Epidermal melanocyte (primary cell): ENCODE data around the gene TEF.
A peak's percentile ranks its signal among the peaks of the same experiment; 100 is the strongest.

Source experiments
- DNase-seq: peaks from one replicate; pipeline ENCODE4 v3.0.0; 2011; ENCODE audit warnings: low spot score; ENCODE audit not compliant: insufficient read length

Gene TEF

DNA sequence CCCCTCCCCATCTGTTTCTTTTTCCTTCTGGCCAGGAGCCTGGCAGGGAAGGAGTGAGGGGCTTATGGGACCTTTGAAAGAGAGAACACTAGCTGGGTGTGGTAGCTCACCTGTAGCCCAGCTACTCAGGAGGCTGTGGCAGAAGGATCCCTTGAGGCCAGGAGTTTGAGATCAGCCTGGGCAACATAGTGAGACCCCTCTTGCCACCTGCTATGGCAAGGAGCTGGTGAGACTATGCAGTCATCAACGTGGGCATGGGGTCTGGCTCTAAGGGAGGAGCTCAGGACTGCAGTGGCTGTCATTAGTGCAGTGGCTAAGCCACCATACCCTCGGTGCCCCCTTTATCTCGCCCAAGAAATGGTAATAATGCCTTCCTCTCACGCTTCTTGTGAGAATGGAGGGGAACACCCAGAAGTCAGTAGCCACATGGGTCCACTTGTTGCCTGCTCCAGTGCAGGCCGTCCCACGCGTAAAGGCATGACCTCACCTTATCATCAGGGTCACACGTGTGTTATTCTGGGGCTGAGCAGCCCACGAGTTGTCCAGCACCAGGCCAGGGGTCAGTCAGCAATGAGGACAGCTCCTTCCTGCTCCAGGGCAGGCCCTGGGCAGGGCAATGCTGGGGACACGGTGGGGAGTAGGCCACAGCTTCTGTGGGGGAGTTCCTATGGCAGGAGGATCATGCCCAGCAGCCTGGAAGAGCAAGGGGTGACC is 27.7 kb upstream of the TEF start:
- no peak for DNase-seq

DNA sequence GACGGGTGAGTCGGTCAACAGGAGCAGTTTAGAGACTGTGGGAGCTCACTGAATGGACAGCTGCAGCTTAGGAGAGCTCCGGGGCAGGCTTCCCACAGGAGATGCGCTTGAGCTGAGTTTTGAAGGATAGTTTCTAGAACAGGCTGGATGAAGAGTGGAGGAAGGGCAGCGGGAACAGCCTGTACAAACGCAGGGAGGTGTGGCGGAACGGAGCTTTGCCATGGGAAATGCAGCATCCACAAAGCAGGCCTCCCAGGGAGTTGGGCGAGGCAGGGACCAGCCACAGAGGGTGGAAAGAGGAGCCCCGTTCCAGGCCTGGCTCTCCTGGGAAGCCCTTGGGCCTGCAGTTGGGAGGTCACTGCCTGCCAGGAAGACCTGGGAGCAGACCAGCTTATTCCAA is 26.8 kb upstream of the TEF start:
- no peak for DNase-seq

DNA sequence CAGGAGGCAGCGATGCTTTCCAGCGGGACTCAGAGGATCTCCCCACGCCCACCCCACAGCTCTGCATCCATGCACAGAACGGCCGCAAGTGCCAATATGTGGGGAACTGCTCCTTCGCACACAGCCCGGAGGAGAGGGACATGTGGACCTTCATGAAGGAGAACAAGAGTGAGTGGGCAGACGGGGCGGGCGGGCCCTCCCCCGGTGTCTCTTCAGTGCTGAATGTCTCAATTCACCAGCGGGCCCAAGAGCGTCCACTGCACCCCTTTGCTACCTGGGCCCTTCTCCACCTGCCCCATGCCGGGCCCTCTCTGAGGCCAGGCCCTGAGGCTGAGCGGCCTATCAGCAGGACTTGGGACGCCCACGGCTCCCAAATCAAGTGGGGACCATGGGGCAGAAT is 25.8 kb upstream of the TEF start:
- DNase-seq, result no peak

DNA sequence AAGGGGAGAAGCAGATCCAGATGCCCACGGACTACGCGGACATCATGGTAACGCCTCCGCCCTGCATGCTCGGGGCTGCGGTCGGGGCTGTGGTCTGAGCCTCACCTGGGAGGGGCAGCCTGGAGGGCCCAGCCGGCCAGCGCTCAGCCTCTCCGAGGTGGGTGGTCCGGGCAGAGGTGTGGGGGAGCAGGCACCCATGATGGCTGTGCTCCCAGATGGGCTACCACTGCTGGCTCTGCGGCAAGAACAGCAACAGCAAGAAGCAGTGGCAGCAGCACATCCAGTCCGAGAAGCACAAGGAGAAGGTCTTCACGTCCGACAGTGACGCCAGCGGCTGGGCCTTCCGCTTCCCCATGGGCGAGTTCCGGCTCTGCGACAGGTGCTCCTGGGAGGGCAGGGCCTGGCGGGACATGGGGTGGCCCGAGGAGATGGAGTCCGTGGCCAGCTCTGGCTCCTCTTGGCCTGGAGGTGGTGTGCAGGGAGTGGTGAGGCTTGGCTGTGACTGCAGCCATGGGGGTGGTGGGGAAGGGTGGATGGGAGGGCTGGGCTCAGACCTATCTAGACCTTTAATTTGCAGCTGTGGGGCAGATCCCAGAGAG is 25.2 kb upstream of the TEF start:
- no peak for DNase-seq

DNA sequence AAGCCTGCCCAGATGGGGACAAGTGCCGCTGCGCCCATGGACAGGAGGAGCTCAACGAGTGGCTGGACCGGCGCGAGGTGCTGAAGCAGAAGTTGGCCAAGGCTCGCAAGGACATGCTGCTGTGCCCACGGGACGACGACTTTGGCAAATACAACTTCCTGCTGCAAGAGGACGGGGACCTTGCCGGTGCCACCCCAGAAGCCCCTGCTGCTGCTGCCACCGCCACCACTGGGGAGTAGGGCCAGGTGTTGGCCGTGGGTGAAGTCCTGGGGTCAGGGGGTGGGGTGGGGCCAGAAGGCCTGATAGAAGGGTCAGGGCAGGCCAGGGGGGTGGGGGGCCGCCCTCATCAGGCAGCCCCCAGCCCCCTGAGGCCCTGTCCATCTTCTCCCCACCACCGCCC is 24.6 kb upstream of the TEF start:
- no peak for DNase-seq

DNA sequence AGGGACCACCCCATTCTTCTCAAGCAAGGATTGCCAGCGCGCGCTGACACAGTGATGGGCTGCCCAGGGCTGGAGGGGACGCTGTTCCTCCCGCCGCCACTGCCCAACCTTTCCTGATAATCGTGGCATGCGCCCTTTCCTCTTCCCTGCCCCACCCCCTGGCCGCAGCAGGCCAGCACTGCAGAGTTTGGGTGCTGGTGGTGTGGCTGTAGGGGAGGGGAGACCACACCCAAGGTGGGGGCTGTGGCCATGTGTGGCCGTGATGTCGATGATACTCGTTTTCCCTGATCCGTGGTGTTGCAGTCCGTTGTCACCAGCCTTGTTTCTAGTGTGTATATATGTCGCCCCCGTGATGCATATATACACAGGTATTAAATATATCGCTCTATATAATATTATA is 22.8 kb upstream of the TEF start:
- no peak for DNase-seq

DNA sequence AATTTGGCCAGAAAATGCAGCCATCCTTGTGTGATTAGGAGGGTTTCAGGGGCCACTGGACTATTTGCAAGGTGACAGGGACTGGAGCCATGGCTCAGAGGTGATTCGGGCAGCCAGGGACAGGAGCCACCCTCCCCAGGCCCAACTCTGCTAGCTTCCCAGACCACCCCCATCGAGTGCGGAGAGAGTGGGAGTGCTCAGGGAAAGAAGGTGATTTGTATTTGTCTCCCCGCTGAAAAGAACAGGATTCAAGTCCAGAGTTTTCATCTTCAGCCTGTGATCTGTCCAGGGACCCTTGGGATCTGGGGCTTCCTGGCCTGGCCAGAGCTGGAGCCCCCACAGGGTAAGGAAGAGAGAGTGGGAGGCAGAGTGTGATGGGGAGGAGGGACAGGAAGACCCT is 22.4 kb upstream of the TEF start:
- peak; percentile 13 for DNase-seq

DNA sequence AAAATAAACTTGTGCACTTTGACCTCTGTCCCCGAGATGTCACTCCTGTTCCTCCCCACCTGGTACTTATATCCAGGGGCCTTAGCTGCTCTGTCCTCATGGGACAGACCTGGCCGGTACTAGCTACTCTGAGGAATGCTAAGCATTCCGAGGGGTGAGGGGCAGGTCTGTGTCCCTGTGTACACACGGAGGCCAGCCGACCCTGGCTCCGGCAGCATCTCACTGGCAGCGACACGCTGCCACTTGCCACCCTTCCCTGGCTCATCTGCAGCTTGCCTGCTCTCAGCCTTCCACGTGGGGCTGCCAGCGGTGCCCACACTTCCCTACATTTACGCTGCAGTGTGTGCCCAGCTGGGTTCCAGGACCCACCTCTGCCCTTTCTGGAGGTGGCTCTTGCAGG is 21.6 kb upstream of the TEF start:
- peak; percentile 5 for DNase-seq

DNA sequence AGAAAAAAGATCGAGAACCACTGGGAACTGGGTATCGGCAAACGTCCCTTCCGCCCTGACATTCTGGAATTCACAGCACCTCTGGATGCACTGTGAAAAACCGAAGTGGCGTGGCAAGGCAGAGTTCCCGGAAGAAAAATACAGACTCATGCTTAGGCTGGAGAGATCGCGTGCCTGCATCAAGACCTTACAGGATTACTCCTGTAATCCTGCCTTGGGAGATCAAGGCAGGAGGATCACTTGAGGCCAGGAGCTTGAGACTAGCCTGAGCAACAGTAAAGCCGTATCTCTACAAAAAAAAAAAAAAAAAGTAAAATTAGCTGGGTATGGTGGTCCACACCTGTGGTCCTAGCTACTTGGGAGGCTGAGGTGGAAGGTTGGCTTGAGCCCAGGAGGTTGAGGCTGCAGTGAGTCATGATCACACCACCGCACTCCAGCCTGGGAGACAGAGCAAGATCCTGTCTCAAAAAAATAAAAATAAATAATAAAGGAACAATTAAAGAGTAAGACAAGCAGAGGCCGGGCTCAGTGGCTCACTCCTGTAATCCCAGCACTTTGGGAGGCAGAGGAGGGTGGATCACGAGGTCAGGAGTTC is 19.9 kb upstream of the TEF start:
- DNase-seq, result no peak

DNA sequence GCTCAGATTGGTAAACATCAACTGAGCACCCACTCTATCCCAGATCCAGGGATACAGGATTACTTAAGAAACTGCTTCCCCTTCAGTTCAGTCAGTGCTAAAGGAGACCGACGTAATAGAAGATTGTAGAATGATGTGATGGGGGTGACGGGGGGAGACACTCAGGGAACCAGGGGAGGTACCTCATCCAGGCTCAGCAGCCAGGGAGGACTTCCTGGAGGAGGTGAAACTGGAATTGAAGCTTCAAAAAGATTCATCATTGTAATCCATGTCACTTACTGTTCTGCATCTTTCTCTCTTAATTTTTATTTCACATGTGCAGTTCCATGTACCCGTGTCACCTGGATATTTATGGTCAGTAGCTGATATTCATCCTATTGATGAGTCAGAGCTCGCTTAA is 19.1 kb upstream of the TEF start:
- no peak for DNase-seq

DNA sequence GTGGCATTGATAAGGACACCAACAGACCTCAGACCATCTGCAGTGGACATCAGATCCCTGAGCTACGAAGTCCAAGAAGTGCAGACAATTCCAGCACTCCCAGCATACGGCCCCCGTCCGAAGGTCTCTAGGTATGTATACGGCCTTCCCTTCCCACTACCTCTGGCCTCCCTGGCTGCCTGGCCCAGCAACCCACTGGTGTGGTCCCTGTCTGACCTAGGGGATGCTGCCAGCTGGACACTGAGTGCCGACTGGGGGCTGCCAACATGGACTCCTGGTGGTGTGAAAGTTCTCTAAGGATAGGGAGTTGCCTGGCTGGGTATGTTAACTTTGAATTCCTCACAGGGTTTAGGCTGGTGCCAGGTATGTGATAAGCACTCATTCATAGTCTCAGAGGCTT is 17.5 kb upstream of the TEF start:
- no peak for DNase-seq

DNA sequence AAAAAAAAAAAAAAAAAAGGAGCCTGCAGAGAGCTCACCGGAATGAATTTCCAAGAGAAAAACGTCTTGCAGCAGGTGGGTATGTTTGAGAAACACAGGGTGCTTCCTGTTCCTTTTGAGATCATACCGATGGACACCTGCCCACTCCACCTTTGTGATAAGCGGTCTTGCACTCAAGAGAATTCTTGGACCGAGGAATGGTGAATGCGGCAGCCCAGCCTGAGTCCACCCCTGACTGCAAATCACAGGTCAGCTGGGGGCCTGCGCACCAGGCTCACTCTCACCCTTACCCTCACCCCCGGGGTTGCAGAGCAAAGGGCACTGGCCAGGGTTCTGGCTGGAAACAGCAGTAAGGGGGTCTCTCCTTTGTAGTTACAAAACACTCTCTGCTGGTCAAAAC is 16.8 kb upstream of the TEF start:
- DNase-seq, result no peak

DNA sequence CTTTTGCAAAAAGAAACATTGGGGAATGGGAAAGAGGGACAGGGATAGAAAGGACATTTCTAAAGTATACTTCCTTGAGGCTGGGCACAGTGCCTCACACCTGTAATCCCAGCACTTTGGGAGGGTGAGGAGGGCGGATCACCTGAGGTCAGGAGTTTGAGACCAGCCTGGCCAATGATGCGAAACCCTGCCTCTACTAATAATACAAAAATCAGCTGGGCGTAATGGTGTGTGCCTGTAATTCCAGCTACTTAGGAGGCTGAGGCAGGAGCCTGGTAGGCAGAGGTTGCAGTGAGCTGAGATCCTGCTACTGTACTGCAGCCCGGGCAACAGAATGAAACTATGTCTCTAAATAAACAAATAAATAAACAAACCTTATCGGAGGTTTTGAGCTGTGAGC is 16.3 kb upstream of the TEF start:
- DNase-seq, result no peak

DNA sequence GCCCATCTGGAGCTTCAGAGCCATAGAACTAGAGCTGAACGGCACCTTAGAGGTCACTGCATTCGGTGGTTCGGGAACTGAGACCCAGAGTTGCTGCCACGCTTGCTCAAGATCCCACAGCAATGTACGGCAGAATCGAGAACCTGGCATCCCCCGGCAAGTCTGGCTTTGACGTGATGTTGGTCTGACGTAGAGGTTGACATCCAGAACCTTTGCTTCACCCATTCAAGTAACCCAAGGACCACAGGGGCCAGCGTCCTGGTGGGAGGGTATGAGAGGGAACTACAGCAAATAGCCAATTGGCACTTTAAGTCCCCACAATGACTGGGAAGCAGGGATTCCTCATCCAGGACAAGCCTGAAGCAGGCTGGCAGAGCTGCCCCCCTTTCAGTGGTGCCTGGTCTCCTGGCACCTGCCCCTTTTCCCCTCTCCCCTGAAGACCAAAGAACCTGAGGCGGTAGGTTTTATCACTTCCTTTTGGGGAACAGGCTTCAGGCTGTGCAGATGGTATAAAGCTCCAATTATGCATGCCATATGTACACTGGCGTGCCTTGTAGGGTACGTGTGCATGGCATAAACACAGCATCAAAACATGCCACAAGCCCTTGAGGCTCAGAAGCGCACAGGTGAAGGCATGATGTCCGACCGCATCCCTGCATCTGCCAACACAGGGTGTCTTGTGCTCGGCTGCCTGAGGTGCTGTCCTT is 15.3 kb upstream of the TEF start:
- no peak for DNase-seq

DNA sequence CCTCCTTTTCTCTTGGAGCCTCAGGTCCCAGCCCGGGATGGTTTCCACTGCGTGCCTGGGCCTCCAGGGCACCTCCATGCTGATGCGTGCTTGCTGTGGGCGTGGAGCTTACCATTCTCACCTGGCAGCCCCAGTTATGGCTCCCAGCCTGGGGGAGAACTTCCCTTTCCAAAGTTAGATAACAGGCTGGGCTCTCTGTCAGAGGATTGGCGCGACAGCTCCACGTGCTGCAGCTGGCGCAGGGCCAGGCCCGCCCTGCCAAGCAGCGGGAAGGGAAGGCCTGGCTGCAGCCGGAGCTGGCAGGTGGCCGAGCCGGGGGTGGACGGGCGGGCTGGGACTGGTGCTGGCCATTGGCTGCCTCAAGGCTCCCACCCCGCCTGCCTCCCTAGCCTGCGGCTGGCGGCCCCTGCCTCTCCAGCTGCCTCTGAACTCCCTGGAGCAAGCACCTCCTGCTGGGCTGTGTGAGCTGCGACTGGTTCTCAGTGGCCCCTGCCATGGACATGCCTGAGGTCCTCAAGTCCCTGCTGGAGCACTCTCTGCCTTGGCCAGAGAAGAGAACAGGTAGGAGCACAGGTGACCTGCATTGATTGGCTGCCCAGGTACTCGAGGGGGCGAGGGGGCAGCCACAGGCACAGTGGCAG is 14.6 kb upstream of the TEF start:
- DNase-seq, result peak; percentile 91

DNA sequence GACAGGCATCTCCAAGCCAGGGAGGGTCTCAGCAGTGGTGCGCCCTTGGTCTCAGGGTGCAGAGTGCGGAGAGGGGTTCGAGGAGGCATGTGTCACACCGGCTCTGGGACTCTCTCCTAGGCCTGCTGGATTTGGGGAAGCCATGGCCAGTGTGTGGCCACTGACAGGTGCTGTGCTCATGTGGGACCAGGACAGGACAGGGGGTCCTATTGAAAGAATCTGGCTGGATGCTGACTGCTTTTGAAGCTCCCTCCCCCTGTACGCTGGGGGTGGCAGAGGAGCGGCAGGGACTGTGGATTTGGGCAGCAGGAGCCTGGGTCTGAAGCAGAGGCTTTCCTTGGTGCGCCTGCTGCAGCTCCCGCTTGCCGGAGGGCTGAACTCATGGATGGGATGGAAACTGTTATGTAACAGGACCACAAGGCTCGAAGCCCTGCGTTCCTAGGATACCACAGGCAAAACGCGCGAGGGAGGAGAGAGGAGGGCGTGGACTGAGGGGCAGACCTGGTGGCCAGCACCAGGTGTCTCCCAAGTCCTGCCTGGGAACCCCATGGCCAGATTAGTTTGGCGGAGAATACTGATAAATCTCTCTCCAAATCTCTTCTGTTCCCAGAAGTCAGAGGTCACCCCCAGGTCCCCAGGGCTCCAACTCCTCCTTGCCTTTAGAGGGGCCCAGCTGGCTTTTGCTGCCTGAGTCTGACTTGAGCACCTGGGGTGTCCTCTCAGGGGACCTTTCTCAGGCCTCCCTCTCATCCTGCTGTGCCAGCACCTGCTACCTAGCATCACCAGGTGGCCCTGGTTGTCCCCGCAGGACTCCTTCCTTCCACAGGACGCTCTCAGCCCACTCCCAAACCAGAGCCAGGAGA is 13.8 kb upstream of the TEF start:
- DNase-seq, result no peak

DNA sequence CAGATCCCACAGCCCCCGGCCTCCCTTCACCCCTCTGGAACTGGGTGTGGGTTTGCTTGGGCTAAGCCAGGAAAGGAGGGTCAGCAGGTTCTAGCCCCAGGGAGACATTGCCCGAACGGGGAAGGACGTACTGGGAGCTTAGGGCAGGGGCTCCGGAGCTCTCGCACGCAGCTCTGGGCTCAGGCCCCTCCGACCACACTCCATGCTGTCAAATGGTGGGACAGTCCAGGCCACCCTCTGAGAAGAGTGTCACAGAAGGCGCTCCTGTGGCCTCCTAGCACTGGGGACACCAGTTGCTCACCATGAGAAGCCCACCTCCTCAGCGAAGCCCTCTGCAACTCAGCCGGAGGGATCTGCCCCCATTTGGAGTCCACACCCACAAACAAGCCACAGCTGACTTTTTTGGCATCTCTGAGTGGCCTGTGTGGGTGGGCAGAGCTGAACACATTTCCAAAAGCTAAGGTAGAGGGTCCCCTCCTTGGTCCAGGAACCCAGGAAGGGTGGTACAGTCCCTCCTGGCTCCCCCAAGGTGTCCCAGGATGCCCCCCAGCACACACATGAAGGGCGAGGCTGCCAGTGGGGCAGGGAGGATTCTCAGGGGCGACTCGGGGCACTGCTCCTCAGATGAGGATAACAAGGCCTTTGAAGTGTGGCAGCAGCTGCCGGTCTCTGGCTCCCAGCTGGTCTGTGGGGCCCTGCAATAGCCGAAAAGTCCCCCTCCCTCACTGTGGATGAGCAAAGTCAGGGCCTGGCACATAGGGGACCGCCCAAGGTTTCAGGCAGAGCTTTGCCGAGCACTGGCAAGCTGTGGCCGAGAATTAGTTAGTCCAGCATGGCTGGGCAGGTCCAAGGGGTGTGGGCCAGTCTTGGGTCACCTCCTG is 13.0 kb upstream of the TEF start:
- DNase-seq, result no peak

DNA sequence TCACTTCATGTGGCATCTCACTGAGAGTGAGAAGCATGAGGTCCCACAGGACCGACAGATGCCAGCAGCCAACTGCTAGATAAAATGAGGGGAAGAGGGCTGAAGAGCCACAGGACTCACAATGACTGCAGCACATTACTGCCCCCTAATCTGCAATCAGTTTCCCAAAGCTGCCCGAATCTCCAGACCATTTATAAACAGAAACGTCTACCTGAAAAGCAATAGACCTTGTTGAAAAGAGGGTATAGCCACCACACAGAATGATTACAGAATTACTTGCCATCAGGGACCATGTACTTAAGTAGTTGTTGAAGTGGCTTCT is 12.4 kb upstream of the TEF start:
- DNase-seq, result no peak

DNA sequence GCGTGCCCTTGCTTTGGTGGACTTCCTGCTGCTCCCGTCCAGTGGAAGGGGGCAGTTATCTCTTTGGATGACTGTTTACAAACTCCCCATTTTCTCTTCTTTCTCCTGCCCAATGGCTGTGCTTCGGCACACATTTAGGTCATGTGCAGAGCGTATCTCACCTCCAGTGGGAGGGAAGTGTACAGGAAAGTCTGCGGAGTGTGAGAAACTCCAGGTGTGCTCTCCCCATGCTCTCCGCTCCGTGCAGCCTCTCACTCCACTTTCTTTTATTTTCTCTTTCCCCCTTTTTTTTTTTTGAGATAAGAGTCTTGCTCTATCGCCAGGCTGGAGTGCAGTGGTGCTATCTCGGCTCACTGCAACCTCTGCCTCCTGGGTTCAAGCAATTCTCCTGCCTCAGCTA is 11.9 kb upstream of the TEF start:
- DNase-seq, result no peak

DNA sequence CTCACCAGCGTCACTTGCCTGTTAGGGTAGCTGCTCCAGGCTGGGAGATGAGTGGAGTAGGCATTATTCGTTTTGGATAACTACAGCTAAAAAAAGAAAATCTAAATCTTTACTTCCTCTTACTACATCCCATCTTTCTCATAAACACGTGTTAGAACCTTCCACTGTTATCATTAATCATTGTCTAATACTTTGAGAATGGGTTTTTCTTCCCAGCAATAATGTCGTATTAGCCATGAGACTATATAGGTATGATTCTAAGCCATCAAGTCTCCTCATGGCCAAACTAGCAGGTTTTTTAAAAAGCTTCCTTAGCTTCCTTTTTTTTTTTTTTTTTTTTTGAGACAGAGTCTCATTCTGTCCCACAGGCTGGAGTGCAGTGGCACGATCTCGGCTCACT is 3.9 kb upstream of the TEF start:
- DNase-seq, result no peak
